ENCODE measurements around the gene SLU7. TPM values are rescaled to one million over a fixed set of nuclear protein-coding genes. Genes with fewer than 3 reads are reported as not detected.
"Not testable (repeated sequence)": the region's sequence is repeated elsewhere in the genome, so short reads cannot be mapped to it uniquely, and the experiment has no call there.

Gene SLU7
- total RNA-seq, 4 donors from 2014 or later: 65.6 to 125 (median 87.5) TPM

DNA sequence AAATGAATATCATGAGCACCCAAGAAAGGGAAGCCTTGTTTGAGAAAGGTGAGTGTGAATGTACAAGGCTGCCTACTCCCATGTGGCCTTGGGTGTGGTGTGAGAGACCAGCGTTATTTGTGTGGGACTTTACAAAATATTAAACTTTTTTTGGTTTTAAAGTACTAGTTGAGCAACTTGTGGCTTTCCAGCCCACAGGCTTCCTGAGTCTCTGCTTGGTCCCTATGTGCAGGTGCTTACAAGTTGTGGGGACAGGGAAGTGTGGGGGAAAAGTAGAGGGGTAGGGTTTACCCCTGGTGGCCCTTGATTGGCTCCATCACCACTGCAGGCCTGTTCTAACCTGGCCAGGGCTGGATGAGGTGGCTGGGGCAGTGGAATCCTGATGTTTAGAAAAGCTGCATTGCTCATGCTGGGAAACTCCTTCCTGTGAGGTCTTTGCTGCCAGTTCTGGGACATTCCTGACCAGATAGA lies 22.5 kb upstream of the SLU7 start:
- TF ChIP-seq, protein P1, sequence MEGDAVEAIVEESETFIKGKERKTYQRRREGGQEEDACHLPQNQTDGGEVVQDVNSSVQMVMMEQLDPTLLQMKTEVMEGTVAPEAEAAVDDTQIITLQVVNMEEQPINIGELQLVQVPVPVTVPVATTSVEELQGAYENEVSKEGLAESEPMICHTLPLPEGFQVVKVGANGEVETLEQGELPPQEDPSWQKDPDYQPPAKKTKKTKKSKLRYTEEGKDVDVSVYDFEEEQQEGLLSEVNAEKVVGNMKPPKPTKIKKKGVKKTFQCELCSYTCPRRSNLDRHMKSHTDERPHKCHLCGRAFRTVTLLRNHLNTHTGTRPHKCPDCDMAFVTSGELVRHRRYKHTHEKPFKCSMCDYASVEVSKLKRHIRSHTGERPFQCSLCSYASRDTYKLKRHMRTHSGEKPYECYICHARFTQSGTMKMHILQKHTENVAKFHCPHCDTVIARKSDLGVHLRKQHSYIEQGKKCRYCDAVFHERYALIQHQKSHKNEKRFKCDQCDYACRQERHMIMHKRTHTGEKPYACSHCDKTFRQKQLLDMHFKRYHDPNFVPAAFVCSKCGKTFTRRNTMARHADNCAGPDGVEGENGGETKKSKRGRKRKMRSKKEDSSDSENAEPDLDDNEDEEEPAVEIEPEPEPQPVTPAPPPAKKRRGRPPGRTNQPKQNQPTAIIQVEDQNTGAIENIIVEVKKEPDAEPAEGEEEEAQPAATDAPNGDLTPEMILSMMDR (IDR thresholded peaks at IDR 0.05): no peak
- no peak for TF ChIP-seq POLR2A (IDR thresholded peaks at IDR 0.05)
- WGBS, 2 donors: 57 to 69% methylated on average over 1 of the region's 1 CpG
- DNase-seq (ENCODE audit: low spot score in 2 of 2): no peak
- intact Hi-C loops (cut with DNase I; ENCODE audit: low total_unique reads): no loop called here
- H3K4me3 ChIP-seq (ENCODE audit: low read depth, poor library complexity, severe bottlenecking): no peak overlapping the region

DNA sequence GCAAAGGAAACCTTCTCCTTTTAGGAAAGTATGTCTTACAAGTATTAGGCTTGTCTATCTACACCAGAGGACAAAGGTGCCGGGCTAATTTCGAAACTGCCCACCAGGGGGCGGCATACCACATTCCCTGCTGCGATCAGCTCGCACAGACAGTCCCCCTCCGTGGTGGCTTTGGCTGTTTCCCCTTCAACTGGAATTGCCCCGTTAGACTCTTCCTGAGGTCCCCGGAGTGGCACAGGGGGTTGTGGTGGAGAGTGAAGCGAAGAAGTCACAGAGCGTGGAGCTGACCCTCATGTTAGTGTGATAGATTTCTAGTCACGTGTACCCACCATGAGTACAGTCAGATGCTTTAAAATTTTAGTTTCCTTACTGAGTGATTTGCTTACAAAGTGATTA lies 20.3 kb upstream of the SLU7 start:
- intact Hi-C loops (cut with DNase I; ENCODE audit: low total_unique reads): no loop called here
- peak; percentile 84 to 98 for DNase-seq (ENCODE audit: low spot score in 2 of 2)

DNA sequence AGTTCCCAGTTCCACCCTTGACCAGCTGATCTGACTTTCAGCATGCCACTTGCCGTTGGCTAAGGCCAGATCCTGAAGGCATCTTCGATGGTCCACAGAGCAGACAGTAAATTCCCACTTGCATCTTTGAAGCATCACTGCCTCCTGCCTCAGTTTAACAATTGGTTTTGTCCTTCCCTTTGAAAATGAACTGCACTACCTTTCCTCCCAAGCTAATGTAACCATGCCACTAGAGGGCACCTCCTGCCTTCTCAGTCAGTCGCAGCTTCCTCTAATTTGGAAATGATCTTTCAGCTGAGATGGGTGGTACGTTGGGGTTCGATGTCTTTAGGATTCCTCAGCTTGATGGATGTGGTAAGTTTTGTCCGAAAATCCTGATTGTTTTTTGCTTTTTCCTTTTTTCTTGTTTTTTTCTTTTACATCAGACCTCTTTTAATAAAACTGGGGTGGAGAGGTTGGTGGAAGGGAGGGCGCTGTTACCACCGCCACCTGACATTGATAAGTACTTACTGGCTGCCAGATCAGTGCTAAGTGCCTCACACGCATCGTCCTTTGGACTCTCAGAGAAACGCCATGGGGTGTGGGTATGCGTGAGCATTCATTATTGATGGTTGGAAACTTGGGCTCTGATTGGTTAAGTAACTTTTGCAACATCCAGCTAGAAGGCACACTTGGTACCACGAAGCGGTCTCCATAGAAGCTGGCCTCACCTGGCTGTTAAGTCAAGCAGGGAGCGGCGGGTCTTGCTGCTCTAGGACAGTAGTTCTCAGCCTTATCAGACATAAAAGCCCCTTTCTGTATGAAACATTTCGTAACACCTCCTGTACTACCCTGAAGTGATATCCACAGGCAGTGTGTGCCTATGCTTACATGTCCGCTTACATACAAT lies 19.7 kb upstream of the SLU7 start:
- intact Hi-C loops (cut with DNase I; ENCODE audit: low total_unique reads): no loop called here
- 3% methylated on average over 18 of the region's 18 CpGs for WGBS, 2 donors
- TF ChIP-seq, protein P1 (IDR thresholded peaks at IDR 0.05): no peak
- TF ChIP-seq POLR2A (IDR thresholded peaks at IDR 0.05): no peak
- no peak overlapping the region for H3K4me3 ChIP-seq (ENCODE audit: low read depth, poor library complexity, severe bottlenecking)
- DNase-seq (ENCODE audit: low spot score in 2 of 2): peak in 1 of 2 donors; percentile 90

More for the DNA sequence above, 20.3 kb upstream of the SLU7 start:
- H3K4me3 ChIP-seq (ENCODE audit: low read depth, poor library complexity, severe bottlenecking): no peak overlapping the region
- no peak for TF ChIP-seq POLR2A (IDR thresholded peaks at IDR 0.05)
- TF ChIP-seq, protein P1 (IDR thresholded peaks at IDR 0.05): peak in 1 of 3 donors; percentile 86
- WGBS, 2 donors: 1 to 2% methylated on average over 11 of the region's 11 CpGs

DNA sequence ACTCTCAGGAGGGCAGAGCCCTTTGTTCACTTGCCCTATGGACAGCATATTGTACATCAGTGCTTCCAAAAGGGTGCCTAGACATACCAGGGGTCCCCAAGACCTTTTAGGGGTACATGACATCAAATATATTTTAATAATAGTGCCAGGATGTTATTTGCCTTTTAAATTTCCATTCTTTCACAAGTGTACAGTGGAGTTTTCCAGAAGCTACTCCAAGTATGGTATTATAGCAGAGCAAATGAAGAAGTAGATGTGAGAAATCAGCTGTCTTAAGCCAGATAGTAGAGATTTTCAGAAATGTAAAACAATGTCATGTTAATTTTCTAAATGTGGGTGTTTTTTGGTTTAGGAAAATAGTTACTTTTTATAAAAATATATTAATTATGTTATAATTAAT lies 18.4 kb upstream of the SLU7 start:
- H3K4me3 ChIP-seq (ENCODE audit: low read depth, poor library complexity, severe bottlenecking): no peak overlapping the region
- intact Hi-C loops (cut with DNase I; ENCODE audit: low total_unique reads): no loop called here
- DNase-seq (ENCODE audit: low spot score in 2 of 2): no peak
- TF ChIP-seq POLR2A (IDR thresholded peaks at IDR 0.05): no peak
- TF ChIP-seq, protein P1 (IDR thresholded peaks at IDR 0.05): no peak

DNA sequence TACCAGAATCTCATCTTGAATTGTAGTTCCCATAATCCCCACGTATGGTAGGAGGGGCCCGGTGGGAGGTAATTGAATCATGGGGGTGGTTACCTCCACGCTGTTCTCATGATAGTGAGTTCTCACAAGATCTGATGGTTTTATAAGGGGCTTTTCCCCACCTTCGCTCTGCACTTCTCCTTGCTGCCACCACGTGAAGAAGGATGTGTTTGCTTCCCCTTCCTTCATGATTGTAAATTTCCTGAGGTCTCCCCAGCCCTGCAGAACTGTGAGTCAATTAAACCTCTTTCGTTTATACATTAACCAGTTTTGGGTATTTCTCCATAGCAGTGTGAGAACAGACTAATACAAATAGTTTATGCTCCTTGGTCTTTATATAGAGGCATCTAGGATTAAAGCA lies 17.8 kb upstream of the SLU7 start:
- DNase-seq (ENCODE audit: low spot score in 2 of 2); H3K4me3 ChIP-seq (ENCODE audit: low read depth, poor library complexity, severe bottlenecking); intact Hi-C loops (cut with DNase I; ENCODE audit: low total_unique reads): not testable (repeated sequence)
- WGBS, 2 donors: 51 to 57% methylated on average over 6 of the region's 6 CpGs

DNA sequence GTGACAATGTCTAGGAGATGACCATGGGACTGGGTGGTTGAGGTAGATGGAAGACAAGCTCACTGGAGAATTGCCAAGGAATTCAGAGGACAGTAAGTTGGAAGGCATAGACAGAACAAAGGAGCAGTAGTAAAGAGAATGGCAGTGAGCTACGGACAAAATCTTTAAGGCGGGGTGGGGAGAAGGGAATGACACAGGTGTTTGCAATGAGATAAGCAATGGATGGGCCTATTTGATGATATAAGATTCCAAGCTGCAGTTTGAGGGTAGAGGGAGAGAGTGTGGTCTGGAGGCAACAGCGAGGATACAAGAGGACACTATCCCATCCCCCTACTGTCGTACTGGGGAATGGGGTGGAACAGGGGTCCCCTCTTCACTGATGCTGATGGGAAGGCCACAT lies 17.1 kb upstream of the SLU7 start:
- 93 to 94% methylated on average over 4 of the region's 4 CpGs for WGBS, 2 donors
- no peak for TF ChIP-seq POLR2A (IDR thresholded peaks at IDR 0.05)
- TF ChIP-seq, protein P1 (IDR thresholded peaks at IDR 0.05): no peak
- no peak overlapping the region for H3K4me3 ChIP-seq (ENCODE audit: low read depth, poor library complexity, severe bottlenecking)
- intact Hi-C loops (cut with DNase I; ENCODE audit: low total_unique reads): no loop called here
- no peak for DNase-seq (ENCODE audit: low spot score in 2 of 2)
